ENCODE measurements around the gene TELO2. TPM values are rescaled to one million over a fixed set of nuclear protein-coding genes. Genes with fewer than 3 reads are reported as not detected.

TELO2 gene
- total RNA-seq, 1 donor from 2014 or later, result 87.5 TPM

- TF ChIP-seq CTCF (conservative IDR thresholded peaks at IDR 0.05), result no peak
- no peak for DNase-seq (ENCODE audit: low read depth, low spot score)
- Mint-ChIP-seq H3K4me3 (no peak overlapping the region), H3K36me3 (ENCODE audit: low read depth) (peaks cover 3% of the 10 kb centered on the region), H3K27me3 (ENCODE audit: low read depth) (no peaks in the 10 kb centered on the region), H3K27ac (ENCODE audit: unreplicated experiment) (no peak overlapping the region), H3K9me3 (no peaks in the 10 kb centered on the region), H3K4me1 (no peaks in the 10 kb centered on the region)
These were observed 10.2 kb downstream of the TELO2 start for GRCh38 chr16:1503110-1503955.

DNA sequence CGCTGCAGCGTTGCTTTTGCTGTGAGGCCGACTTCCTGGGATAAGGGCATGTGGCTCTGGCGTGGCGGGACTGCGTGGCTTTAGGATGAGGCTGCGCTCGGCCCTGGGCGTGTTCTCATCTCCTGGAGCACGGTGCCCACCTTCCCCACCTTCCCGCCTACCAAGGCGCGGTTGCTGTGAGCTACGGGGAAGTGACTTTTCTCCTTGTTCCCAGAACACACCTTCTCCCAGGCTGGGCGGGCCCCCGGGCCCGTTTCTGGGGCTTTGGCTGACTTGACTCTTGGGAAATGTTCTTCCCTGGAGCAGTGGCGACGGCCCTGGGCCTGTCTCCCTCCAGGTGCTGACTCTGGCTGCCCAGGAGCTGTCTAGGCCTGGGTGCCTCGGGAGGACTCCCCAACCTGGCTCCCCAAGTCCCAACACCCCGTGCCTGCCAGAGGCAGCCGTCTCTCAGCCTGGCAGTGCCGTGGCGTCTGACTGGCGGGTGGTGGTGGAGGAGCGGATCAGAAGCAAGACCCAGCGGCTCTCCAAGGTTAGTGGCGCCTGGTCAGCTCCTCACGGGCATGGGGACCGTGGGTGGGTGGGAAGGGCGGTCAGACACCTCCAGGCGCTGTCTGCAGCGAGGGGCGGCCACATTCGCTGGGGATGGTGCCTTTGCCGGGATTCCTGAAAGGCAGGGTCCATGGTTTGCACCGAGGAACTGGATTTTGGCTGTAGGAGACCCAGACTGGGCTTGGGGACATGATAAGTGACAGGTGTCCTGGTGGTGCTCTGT is 12.1 kb downstream of the TELO2 start:
- TF ChIP-seq CTCF (conservative IDR thresholded peaks at IDR 0.05), result no peak
- Mint-ChIP-seq H3K9me3 (no peaks in the 10 kb centered on the region), H3K4me3 (no peak overlapping the region), H3K4me1 (no peaks in the 10 kb centered on the region), H3K27ac (ENCODE audit: unreplicated experiment) (no peak overlapping the region), H3K36me3 (ENCODE audit: low read depth) (peaks cover 3% of the 10 kb centered on the region), H3K27me3 (ENCODE audit: low read depth) (no peaks in the 10 kb centered on the region)
- no peak for DNase-seq (ENCODE audit: low read depth, low spot score)

GRCh38 chr16:1505912-1506311 is 12.8 kb downstream of the TELO2 start:
- H3K4me1 Mint-ChIP-seq, result no peaks in the 10 kb centered on the region
- no peak overlapping the region for H3K4me3 Mint-ChIP-seq
- H3K36me3 Mint-ChIP-seq (ENCODE audit: low read depth), result peaks cover 3% of the 10 kb centered on the region
- H3K9me3 Mint-ChIP-seq, result no peaks in the 10 kb centered on the region
- H3K27ac Mint-ChIP-seq (ENCODE audit: unreplicated experiment), result no peak overlapping the region
- no peaks in the 10 kb centered on the region for H3K27me3 Mint-ChIP-seq (ENCODE audit: low read depth)
- no peak for DNase-seq (ENCODE audit: low read depth, low spot score)
- TF ChIP-seq CTCF (conservative IDR thresholded peaks at IDR 0.05), result no peak

- no peak for TF ChIP-seq CTCF (conservative IDR thresholded peaks at IDR 0.05)
- DNase-seq (ENCODE audit: low read depth, low spot score), result no peak
- Mint-ChIP-seq H3K9me3 (no peaks in the 10 kb centered on the region), H3K36me3 (ENCODE audit: low read depth) (peaks cover 5% of the 10 kb centered on the region), H3K27me3 (ENCODE audit: low read depth) (no peaks in the 10 kb centered on the region), H3K4me3 (no peak overlapping the region), H3K27ac (ENCODE audit: unreplicated experiment) (no peak overlapping the region), H3K4me1 (no peaks in the 10 kb centered on the region)
These were observed 13.5 kb downstream of the TELO2 start for GRCh38 chr16:1506494-1507213.

DNA sequence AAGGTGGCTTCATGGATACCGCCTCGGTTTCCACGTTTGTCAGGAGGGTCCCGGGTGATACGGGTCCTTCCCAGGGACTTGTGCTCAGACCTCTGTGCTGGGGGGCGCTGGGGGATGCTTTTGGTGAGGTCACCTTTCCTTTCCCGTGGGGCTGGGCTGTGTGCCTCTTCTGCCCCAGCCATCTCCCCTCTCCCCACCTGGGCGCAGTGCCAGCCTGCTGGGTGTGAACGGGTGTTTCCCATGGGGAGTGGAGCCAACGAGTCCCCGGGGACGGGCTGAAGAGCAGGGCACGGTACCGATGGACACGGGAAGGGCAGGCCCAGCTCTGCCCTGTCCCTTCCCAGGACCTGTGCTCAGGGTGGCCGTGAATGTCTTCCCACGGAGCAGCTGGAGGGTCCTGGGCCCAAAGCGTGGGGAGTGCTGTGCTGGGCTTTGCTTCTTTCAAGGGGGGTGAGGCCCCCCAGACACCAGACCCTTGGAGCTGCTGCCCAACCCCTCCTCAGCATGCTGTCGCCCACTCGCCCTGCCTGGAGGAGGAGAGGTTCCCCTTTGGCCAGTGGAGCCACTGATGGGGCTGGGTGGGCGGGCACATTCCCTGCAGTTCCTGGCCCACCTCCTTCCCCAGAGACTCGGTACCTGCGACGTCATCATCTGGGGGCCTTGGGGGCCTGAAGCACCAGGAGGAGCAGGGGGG is 15.5 kb downstream of the TELO2 start:
- Mint-ChIP-seq H3K36me3 (ENCODE audit: low read depth) (peaks cover 8% of the 10 kb centered on the region), H3K9me3 (no peaks in the 10 kb centered on the region), H3K27me3 (ENCODE audit: low read depth) (no peaks in the 10 kb centered on the region), H3K27ac (ENCODE audit: unreplicated experiment) (no peak overlapping the region), H3K4me1 (no peaks in the 10 kb centered on the region), H3K4me3 (no peak overlapping the region)
- TF ChIP-seq CTCF (conservative IDR thresholded peaks at IDR 0.05), result no peak
- no peak for DNase-seq (ENCODE audit: low read depth, low spot score)
